M059J (cell line): ENCODE results near the gene MUC5B. TPM values are rescaled to one million over a fixed set of nuclear protein-coding genes. Genes with fewer than 3 reads are reported as not detected.

ENCODE experiments used
- DNase-seq: peaks from one replicate; pipeline ENCODE4 v3.0.0-alpha.2; 2012; ENCODE audit warnings: low read depth
- total RNA-seq: library from RNA; depleted of rRNA; stranded (reverse); fragments of >200 nt; shearing (Covaris generic); gene quantifications from 2 replicates; pipeline ENCODE4 v1.2.3, GENCODE V29; 2014

The MUC5B gene
- total RNA-seq, 1 experiment from 2014 or later = not detected

- DNase-seq = no peak
Observed at GRCh38 chr11:1283091-1283511, 60.2 kb downstream of the MUC5B start.

GRCh38 chr11:1283906-1284305 lies 61.0 kb downstream of the MUC5B start:
- DNase-seq = no peak

GRCh38 chr11:1285316-1285744 lies 62.5 kb downstream of the MUC5B start:
- DNase-seq = no peak

- DNase-seq = no peak
Observed at GRCh38 chr11:1285876-1286275, 63.0 kb downstream of the MUC5B start.

GRCh38 chr11:1287928-1288327 lies 65.1 kb downstream of the MUC5B start:
- no peak for DNase-seq

- no peak for DNase-seq
Observed at GRCh38 chr11:1288426-1289151, 65.7 kb downstream of the MUC5B start.

- DNase-seq = no peak
Observed at GRCh38 chr11:1289211-1289935, 66.5 kb downstream of the MUC5B start.

- no peak for DNase-seq
Observed at GRCh38 chr11:1290052-1291040, 67.5 kb downstream of the MUC5B start.

- DNase-seq = no peak
Observed at GRCh38 chr11:1291295-1292017, 68.6 kb downstream of the MUC5B start.

- no peak for DNase-seq
Observed at GRCh38 chr11:1292018-1292643, 69.3 kb downstream of the MUC5B start.

- DNase-seq = no peak
Observed at GRCh38 chr11:1292644-1293618, 70.1 kb downstream of the MUC5B start.

GRCh38 chr11:1293619-1294015 lies 70.8 kb downstream of the MUC5B start:
- no peak for DNase-seq

GRCh38 chr11:1295086-1295485 lies 72.2 kb downstream of the MUC5B start:
- no peak for DNase-seq

GRCh38 chr11:1295591-1295990 lies 72.7 kb downstream of the MUC5B start:
- DNase-seq = no peak

GRCh38 chr11:1296287-1296686 lies 73.4 kb downstream of the MUC5B start:
- no peak for DNase-seq

- no peak for DNase-seq
Observed at GRCh38 chr11:1297011-1297575, 74.2 kb downstream of the MUC5B start.

- DNase-seq = no peak
Observed at GRCh38 chr11:1297576-1298473, 75.0 kb downstream of the MUC5B start.
